GM21717 (cell line): ENCODE data around the gene ZKSCAN1.
"Not testable (repeated sequence)": the region's sequence is repeated elsewhere in the genome, so short reads cannot be mapped to it uniquely, and the experiment has no call there.

Experiments used
- ATAC-seq: cut with Tn5 transposase; IDR thresholded peaks from one replicate; pipeline ENCODE4 v1.9.1; 2021; ENCODE audit warnings: mild to moderate bottlenecking, moderate library complexity; ENCODE audit not compliant: unreplicated experiment

Gene ZKSCAN1

DNA sequence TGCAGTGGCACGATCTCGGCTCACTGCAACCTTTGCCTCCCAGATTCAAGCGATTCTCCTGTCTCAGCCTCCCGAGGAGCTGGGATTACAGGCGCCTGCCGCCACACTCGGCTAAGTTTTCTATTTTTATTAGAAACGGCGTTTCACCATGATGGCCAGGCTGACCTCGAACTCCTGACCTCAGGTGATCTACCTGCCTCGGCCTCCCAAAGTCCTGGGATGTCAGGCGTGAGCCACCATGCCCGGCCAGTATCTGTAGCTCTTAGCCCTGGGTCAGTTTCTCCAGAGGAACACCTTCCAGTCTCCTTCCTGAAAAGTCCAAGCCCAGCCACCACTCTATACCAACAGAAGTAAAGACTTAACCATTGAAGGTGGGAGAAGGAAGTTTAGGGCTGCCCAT lies 15.2 kb upstream of the ZKSCAN1 start:
- ATAC-seq: no peak

DNA sequence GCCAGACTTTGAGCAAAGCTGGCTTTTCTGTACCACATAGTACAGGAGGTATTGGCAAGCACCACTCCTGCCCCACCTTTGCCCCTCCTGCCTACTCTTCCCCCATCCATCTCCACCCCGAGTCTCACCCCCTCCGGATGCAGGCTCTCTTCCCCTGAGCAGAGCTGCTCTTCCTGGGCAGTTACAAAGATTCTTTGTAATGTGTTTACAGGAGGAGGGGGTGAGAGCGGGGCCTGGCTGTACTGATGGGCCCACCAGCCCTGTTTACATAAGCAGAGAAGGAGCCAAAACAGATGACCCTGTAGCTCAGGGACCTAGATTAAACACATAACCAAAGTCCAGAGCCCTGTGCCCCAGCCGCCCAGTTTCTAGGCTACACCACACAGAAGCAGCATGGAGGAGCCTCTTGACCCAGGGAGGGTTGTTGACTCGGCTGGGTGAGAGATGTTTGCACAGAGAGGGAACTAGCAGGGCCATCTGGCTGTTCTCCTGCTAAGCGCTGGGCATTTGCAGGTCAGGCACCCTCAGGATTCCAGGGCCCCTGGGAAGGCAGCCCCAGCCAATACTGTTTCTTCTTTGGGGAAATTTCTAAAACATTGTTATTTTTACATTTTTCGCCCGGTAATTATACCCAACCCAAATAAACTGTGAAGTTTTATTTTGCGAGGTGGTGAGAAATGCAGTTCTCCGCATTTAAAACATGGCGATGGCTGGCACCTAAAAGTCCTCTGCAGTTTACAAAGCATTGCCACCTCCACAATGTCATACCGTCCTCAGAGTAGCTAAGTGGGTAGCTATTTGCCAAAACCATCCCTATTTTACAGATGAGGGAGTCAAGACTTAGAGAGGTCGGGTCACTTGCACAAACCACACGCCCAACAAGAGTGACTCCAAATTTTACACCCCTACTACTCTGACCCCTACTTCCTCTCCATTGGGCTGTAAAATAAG lies 11.4 kb upstream of the ZKSCAN1 start:
- no peak for ATAC-seq

DNA sequence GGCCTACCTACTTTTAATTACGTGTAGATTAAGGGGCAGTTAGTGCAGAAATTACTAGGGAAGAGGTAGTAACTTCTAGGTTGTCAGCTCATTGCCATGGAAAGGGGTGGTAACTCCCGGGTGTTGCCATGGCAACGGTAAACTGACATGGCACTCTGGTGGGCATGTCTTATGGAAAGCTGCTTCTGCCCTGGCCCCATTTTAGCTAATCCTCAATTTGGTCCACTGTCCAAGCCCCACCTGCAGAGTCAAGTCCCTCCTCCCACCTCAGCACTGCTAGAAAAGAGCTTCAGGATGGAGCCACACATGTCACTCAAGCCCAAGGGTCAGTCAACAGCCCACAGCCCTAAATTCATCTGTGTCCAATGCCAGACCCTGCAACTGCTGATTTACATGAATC lies 7.5 kb upstream of the ZKSCAN1 start:
- ATAC-seq: no peak

DNA sequence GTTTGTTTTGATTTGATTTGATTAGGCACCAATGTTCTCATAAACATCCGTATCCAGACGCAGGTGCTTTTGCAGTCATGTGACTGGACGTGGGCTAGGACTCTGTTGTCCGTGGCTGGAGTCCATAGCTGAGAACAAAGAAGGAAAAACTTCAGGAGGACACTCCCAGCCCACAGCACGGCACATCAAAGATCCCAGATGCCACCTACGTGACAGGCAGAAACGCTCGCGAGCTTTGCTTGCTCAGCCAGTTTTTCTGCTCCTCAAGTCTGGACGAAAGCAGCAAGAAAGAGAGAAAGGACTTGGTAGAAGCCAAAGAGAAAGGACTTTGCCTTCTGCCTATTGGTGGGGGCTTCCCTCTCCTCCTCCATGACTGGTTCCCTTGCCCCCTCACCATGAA lies 6.9 kb upstream of the ZKSCAN1 start:
- no peak for ATAC-seq

DNA sequence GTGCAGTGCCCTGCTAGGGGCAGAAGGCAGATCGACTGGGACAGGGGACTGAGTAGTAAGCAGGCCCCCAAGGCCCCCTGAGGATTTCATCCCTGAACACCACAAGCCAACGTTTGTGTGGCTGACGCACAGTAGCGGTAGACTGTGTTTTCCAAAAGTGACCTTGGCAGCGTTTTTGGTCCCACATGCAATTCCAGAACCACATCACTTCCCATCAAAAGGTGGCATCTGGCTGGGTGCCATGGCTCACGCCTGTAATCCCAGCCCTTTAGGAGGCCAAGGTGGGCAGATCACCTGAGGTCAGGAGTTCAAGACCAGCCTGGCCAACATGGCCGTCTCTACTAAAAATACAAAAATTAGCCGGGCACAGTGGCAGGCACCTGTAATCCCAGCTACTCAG lies 5.4 kb upstream of the ZKSCAN1 start:
- not testable (repeated sequence) for ATAC-seq

DNA sequence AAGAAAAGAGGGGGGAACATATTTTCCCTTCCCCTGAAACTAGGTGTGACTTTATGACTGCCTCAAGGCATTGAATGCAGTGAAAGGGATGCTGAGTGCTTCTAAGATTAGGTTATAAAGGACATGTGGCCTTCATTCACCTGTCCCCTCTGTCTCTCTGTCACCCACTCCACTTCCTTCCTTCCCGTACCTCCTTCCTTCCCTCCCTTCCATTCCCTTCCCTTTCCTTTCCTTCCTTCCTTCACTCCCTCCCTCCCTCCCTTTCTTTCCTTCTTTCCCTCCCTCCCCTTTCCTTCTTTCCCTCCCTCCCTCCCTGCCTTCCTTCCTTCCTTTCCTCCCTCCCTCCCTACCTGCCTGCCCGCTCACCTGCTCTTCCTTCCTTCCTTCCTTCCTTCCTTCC lies 4.5 kb upstream of the ZKSCAN1 start:
- no peak for ATAC-seq

DNA sequence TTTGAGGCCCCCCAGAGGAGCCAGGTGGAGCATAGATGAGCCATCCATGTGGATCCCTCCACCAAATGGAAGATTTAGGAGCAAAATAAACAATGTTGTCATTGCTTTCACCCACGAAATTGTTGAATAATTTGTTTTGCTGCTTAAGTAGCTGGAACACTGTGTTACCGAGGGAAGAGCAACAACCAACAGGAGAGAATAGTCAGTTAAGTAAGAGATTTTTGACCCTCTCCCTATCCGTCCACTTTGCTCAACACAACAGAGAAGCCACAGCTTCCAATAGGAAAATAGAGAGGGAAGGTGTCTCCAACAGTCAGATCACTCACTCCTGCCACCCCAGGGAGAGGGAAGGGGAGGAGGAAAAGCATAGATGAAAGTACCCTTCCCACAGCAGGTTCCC lies 3.9 kb upstream of the ZKSCAN1 start:
- no peak for ATAC-seq

DNA sequence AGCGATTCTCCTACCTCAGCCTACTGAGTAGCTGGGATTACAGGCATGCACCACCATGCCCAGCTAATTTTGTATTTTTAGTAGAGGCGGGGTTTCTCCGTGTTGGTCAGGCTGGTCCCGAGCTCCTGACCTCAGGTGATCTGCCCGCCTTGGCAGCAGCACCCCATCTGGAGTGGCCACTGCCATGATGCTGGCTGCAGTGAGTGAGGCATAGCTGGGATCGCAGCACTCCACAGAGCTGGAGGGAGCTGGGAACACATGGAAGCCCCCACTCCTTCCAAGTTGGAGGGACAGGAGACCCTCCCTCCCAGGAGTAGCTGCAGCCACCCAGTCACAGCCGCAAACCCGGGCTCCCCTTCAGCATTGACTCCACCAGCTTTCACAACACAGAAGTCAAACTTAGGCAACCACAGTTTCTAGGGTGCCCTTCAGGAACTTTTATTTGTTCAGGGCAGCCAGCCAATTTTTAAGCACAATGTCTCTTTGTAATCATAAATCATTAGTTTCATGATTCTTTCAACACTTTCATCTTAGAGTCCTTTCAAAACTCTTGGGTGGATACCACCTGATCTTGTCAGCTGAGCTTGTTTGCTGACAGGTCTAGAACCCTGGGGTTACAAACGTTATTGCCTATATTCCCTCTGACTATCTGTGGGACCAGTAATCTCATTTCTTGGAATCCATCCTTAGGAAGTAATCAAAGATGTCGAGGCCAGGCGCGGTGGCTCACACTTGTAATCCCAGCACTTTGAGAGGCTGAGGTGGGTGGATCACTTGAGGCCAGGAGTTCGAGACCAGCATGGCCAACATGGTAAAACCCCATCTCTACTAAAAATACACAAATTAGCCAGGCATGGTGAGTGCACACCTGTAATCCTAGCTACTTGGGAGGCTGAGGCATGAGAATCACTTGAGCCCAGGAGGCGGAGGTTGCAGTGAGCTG lies 2.7 kb upstream of the ZKSCAN1 start:
- ATAC-seq: not testable (repeated sequence)

DNA sequence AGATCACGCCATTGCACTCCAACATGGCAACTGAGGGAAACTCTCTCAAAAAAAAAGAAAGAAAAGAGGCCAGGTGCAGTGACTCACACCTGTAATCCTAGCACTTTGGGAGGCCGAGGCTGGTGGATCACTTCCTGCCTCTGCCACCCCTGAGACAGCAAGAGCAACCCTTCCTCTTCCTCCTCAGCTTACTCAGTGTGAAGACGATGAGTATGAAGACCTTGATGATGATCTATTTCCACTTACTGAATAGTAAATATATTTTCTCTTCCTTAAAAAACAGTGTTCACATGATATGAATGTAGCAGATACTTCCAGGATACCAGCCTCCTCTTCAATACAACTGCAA lies 2.1 kb upstream of the ZKSCAN1 start:
- no peak for ATAC-seq

DNA sequence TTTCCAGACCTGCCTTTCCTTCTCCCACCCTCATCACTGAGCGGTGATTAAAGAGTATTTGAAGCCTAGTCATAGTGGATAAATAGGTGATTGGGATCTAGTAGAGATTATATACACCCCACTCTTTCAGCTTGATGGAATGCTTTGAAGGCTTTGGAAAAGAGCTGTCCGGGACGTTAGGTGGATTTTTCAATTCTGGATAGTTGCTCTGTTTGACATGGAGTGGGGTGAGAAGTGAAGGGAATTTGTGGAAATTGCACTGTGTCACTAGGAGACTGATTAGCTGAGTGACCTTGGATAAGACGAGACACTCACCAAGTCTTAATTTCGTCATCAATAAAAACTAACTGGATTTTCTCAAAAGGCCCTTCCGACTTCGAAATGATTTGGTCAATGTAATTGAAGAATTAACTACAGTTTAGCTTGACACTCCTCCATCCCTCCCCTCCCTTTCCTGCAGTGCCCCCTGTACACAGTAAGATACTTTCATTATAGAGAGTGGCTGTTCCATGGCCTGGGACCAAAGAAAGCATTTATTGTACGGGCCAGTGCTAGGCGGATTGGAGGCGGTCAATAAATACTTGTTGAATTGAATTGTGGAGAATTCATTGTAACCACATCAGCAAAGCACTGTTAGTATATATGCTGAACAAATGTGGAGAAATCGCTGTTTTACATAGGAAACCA lies 962 bp downstream of the ZKSCAN1 start:
- ATAC-seq: no peak

DNA sequence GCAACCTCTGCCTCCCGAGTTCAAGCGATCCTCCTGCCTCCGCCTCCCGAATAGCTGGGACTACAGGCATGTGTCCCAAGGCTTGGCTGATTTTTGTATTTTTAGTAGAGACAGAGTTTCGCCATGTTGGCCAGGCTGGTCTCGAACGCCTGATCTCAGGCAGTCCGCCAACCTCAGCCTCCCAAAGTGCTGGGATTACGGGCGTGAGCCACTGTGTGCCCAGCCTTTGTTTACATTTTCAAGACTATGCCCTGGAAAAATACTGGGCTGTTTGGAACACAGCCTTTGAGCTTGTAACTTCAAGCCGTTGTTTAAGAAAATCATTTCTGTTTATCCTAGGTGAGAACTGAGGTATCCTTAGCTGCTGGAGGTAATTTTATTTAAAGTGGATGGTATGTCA lies 1.9 kb downstream of the ZKSCAN1 start:
- no peak for ATAC-seq

DNA sequence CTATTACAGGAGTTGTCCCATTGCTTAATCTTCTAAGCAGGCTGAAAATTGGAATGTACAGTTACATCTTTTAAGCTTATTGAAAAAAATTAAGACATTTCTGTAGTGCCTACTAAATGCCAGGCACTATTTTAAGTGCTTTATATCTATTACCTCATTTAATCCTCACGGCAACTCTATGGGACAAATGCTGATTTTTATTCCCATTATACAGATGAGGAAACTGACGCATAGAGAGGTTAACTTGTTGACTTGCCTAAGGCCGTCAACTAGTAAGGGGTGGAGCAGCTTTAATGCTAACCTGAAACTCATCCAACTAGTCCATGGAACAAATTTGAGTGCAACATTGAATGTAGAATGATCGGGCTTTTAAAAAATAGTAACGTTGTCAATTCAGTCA lies 2.5 kb downstream of the ZKSCAN1 start:
- no peak for ATAC-seq

DNA sequence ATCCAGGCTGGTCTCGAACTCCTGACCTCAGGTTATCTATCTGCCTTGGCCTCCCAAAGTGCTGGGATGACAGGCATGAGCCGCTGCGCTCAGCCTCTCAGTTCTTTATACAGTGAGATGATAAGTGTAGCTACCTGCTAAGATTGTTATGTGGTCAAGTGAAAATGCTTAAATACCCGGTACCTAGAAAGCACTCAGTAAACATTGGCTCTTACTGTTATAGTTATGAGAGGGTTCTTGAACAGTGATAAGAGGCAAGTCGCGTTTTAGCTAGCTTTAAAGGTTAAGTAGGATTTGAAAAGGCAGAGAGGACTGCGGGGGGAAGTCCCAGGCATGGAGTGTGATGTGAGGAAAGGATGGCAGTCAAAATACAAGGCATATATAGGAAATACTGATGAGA lies 4.5 kb downstream of the ZKSCAN1 start:
- ATAC-seq: no peak

DNA sequence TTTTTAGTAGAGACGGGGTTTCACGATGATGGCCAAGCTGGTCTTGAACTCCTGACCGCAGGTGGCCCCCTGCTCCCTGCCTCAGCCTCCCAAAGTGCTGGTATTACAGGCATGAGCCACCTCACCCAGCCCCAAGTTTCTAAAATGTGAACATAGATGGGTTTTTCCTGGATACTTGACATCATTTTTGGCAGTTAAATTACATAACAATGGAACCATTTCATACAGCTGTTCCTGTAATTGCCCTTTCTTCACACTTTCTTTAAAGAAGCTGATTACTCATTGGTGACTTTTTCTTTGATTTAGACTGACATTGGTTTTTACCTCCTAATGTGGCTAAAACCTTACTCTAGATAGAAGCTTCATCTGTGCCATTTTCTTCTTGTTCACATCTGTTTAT lies 5.9 kb downstream of the ZKSCAN1 start:
- no peak for ATAC-seq

DNA sequence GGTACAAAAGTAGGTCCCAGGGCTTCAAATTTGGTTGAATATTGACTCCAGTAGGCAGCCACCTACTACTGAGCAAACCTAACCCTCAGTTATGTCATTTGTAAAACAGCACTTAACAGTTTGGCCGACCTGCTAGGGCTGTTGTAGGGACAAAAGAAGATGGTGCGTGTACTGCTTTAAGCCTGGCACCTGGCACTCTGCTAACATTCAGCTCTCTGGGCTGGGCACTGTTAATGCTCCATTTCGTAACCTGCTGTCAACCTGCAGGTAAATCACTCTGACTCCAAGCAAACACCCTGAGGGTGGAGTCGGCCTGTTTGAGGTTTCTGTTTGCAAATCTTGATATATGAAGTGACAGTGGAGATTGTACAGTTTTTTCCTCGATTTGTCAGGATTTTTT lies 7.2 kb downstream of the ZKSCAN1 start:
- no peak for ATAC-seq

DNA sequence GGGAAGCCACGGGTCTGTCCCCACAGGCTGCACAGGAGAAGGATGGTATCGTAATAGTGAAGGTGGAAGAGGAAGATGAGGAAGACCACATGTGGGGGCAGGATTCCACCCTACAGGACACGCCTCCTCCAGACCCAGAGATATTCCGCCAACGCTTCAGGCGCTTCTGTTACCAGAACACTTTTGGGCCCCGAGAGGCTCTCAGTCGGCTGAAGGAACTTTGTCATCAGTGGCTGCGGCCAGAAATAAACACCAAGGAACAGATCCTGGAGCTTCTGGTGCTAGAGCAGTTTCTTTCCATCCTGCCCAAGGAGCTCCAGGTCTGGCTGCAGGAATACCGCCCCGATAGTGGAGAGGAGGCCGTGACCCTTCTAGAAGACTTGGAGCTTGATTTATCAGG lies 8.1 kb downstream of the ZKSCAN1 start:
- no peak for ATAC-seq

DNA sequence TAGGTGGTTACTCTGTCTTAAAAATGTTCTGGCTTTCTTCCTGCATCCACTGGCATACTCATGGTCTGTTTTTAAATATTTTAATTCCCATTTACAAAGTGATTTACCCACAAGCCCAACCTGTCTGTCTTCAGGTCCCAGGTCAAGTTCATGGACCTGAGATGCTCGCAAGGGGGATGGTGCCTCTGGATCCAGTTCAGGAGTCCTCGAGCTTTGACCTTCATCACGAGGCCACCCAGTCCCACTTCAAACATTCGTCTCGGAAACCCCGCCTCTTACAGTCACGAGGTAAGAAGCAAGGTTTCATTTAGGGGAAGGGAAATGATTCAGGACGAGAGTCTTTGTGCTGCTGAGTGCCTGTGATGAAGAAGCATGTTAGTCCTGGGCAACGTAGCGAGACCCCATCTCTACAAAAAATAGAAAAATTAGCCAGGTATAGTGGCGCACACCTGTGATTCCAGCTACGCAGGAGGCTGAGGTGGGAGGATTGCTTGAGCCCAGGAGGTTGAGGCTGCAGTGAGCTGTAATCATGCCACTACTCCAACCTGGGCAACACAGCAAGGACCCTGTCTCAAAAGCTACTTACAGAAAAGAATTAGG lies 8.7 kb downstream of the ZKSCAN1 start:
- no peak for ATAC-seq

DNA sequence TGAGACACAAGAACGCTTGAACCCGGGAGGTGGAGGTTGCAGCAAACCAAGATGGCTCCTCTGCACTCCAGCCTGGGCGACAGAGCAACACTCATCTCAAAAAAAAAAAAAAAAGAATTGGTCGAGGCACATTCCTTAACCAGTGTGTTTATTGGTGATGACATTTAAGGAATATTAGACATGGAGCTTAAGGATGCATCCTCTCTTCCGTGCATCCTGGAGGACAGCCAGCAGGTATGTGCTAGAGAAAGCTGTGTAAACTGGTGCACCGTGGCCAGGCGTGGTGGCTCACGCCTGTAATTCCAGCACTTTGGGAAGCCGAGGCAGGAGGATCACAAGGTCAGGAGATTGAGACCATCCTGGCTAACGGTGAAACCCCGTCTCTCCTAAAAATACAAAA lies 11.8 kb downstream of the ZKSCAN1 start:
- no peak for ATAC-seq

DNA sequence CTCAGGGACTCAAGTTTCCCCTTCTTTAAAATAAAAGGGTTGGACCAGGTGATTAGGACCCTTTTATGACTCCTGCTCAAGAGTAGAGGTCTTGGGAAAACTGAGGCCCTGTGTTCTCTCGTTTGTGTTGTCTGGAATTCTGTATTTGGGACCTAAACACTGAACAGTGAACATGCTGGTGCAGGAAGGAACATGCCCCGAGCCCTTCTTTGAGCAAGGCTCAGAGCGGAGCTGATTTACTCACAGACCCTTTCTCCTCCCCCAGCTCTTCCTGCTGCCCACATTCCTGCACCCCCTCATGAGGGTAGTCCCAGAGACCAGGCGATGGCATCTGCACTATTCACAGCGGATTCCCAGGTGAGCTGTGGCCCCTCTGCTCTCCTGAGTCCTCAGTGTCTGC lies 14.2 kb downstream of the ZKSCAN1 start:
- ATAC-seq: no peak

DNA sequence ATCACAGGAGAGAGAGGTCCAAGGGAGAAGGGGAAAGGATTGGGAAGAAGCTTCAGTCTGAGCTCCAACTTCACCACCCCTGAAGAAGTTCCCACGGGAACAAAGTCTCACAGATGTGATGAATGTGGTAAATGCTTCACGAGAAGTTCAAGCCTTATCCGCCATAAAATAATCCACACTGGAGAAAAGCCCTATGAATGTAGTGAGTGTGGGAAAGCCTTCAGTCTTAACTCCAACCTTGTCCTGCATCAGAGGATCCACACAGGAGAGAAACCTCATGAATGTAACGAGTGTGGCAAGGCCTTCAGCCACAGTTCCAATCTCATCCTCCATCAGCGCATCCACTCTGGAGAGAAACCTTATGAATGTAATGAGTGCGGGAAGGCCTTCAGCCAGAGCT lies 18.1 kb downstream of the ZKSCAN1 start:
- no peak for ATAC-seq
